Keratinocyte (primary cell): ENCODE measurements around the gene UXS1.
"Not testable (repeated sequence)": the region's sequence is repeated elsewhere in the genome, so short reads cannot be mapped to it uniquely, and the experiment has no call there.

ENCODE experiments used
- CTCF ChIP-seq, 3 experiments: IDR thresholded peaks in 1 of 3; conservative IDR thresholded peaks in 1 of 3; optimal IDR thresholded peaks in 1 of 3; 2 replicates in 2 of 3; 3 replicates in 1 of 3; pipeline versions ENCODE3 to v1.5.1; 2011; ENCODE audit warnings: low read length in 3 of 3, mild to moderate bottlenecking in 3 of 3, moderate library complexity in 2 of 3, control low read depth in 1 of 3, inconsistent platforms in 1 of 3; ENCODE audit not compliant: insufficient read depth in 2 of 3; ENCODE audit errors: extremely low read depth in 1 of 3
- EZH2 ChIP-seq: IDR thresholded peaks from one replicate; pipeline ENCODE4 v1.6.1; 2012; ENCODE audit warnings: inconsistent platforms, mild to moderate bottlenecking, low read length, moderate library complexity

GRCh38 chr2:106131192-106131591 is 62.9 kb downstream of the UXS1 start:
- TF ChIP-seq CTCF (optimal IDR thresholded peaks at IDR 0.05 in 1 of 3, IDR thresholded peaks at IDR 0.05 in 1 of 3, conservative IDR thresholded peaks at IDR 0.05 in 1 of 3; ENCODE audit: extremely low read depth in 1 of 3, insufficient read depth in 2 of 3, low read length in 3 of 3); EZH2: not testable (repeated sequence)
